Liver (tissue), 9 donors: ENCODE results near the gene TEC. TPM values are rescaled to one million over a fixed set of nuclear protein-coding genes. Genes with fewer than 3 reads are reported as not detected.
A peak's percentile ranks its signal among the peaks of the same experiment; 100 is the strongest.

Experiments used
- DNase-seq: peaks from one replicate; pipeline ENCODE4 v3.0.0-alpha.2; 2017; ENCODE audit warnings: low spot score
- H3K27ac ChIP-seq, 2 donors: one replicate each; pipeline ENCODE4 v1.7.0; 2013; ENCODE audit warnings: inconsistent platforms in 2 of 2, low read length in 2 of 2, control low read depth in 1 of 2, low read depth in 1 of 2, mild to moderate bottlenecking in 1 of 2
- H3K27me3 ChIP-seq, 4 donors: one replicate each; pipeline versions ENCODE4 v1.6.1 to v1.7.0; 2013; ENCODE audit warnings: low read length in 3 of 4, inconsistent platforms in 1 of 4, mild to moderate bottlenecking in 1 of 4, moderate library complexity in 1 of 4; ENCODE audit not compliant: control insufficient read depth in 4 of 4, insufficient read depth in 4 of 4
- H3K36me3 ChIP-seq, 4 donors: one replicate each; pipeline versions ENCODE4 v1.6.1 to v1.7.0; 2013; ENCODE audit warnings: low read length in 3 of 4, mild to moderate bottlenecking in 3 of 4, low read depth in 1 of 4, moderate library complexity in 1 of 4; ENCODE audit not compliant: control insufficient read depth in 4 of 4, insufficient read depth in 3 of 4
- H3K4me1 ChIP-seq, 4 donors: one replicate each; pipeline versions ENCODE4 v1.6.1 to v1.7.0; 2013; ENCODE audit warnings: low read length in 3 of 4, mild to moderate bottlenecking in 3 of 4, moderate library complexity in 1 of 4; ENCODE audit not compliant: control insufficient read depth in 4 of 4, insufficient read depth in 4 of 4
- H3K4me3 ChIP-seq, 3 donors: one replicate each; pipeline versions ENCODE4 v1.6.1 to v1.7.0; 2013; ENCODE audit warnings: low read length in 3 of 3, control low read depth in 1 of 3, low read depth in 1 of 3, mild to moderate bottlenecking in 1 of 3
- H3K9ac ChIP-seq, 2 donors: one replicate each; pipeline ENCODE4 v1.7.0; 2013; ENCODE audit warnings: low read length in 2 of 2, mild to moderate bottlenecking in 2 of 2, moderate library complexity in 2 of 2, control low read depth in 1 of 2, low read depth in 1 of 2
- H3K9me3 ChIP-seq, 4 donors: one replicate each; pipeline versions ENCODE4 v1.6.1 to v1.7.0; 2013; ENCODE audit warnings: low read length in 3 of 4; ENCODE audit not compliant: control insufficient read depth in 4 of 4
- CTCF ChIP-seq: fragments of 150-350 bp; IDR thresholded peaks from 2 replicates; pipeline ENCODE4 v1.5.1; 2017; ENCODE audit warnings: improper control_type of control experiment, low read depth, low read length; ENCODE audit not compliant: missing input control
- HNF4A ChIP-seq, 2 donors: conservative IDR thresholded peaks; 2 replicates each; pipeline ENCODE4 v1.6.1; 2016; ENCODE audit warnings: antibody characterized with exemption in 2 of 2, mild to moderate bottlenecking in 2 of 2
- HNF4G ChIP-seq: IDR thresholded peaks from 2 replicates; pipeline ENCODE4 v1.6.1; 2016; ENCODE audit warnings: antibody characterized with exemption
- JUND ChIP-seq, 2 donors: IDR thresholded peaks; 2 replicates each; pipeline ENCODE4 v1.6.1; 2016; ENCODE audit warnings: antibody characterized with exemption in 2 of 2
- MAX ChIP-seq: IDR thresholded peaks from 2 replicates; pipeline ENCODE4 v1.6.1; 2016; ENCODE audit warnings: antibody characterized with exemption
- RXRA ChIP-seq, 2 donors: IDR thresholded peaks; 2 replicates each; pipeline ENCODE4 v1.6.1; 2017 to 2018; ENCODE audit warnings: antibody characterized with exemption in 2 of 2, mild to moderate bottlenecking in 1 of 2
- YY1 ChIP-seq: IDR thresholded peaks from 2 replicates; pipeline ENCODE4 v1.6.1; 2016; ENCODE audit warnings: antibody characterized with exemption, mild to moderate bottlenecking
- ZBTB33 ChIP-seq: IDR thresholded peaks from 2 replicates; pipeline ENCODE4 v1.6.1; 2016; ENCODE audit warnings: antibody characterized with exemption
- WGBS: extraction: QIAGEN DNeasy Blood & Tissue Kit; methylation state at CpG from one replicate; pipeline ENCODE4 v1.1.7; 2013; 5-methylcytosine and 5-hydroxymethylcytosine counted together
- polyA plus RNA-seq, 2 donors: library from polyadenylated mRNA; stranded (reverse) in 1 of 2; unstranded in 1 of 2; fragments of 200-250 nt in 1 of 2; fragments of >200 nt in 1 of 2; fragmentation: Nextera tagmentation in 1 of 2; extraction: Ambion mirVana in 1 of 2; gene quantifications; one replicate each; pipeline versions ENCODE4 v1.2.1 to v1.2.3, GENCODE V29; 2013 to 2015
- total RNA-seq, 2 donors: library from RNA; depleted of rRNA; stranded (reverse); fragments of >200 nt; gene quantifications; one replicate each; pipeline ENCODE4 v1.2.3, GENCODE V29; 2014
- donor health status: healthy.
- donor health status: healthy.
- donor health status: healthy.
- donor health status: healthy.
- donor health status: healthy.

Gene TEC
- total and polyA plus RNA-seq, 4 donors = 1.1 to 4.7 (median 2.0) TPM

GRCh38 chr4:48248559-48248953 is 21.1 kb downstream of the TEC start:
- H3K27me3 ChIP-seq = no peaks in the 10 kb centered on the region
- DNase-seq = no peak
- H3K9ac ChIP-seq = no peak overlapping the region
- H3K4me3 ChIP-seq = no peak overlapping the region
- peaks cover 0 to 10% (median 5%) of the 10 kb centered on the region in 4 donors for H3K4me1 ChIP-seq
- no peak overlapping the region for H3K27ac ChIP-seq
- no peak for TF ChIP-seq YY1
- TF ChIP-seq MAX = no peak
- no peak for TF ChIP-seq CTCF
- H3K9me3 ChIP-seq = no peaks in the 10 kb centered on the region
- H3K36me3 ChIP-seq = no peaks in the 10 kb centered on the region
- 92% methylated on average over 1 of the region's 1 CpG for WGBS

GRCh38 chr4:48247878-48248558 is 21.6 kb downstream of the TEC start:
- no peak for DNase-seq
- H3K27me3 ChIP-seq = no peaks in the 10 kb centered on the region
- H3K9me3 ChIP-seq = no peaks in the 10 kb centered on the region
- no peaks in the 10 kb centered on the region for H3K36me3 ChIP-seq
- peaks cover 0 to 10% (median 5%) of the 10 kb centered on the region in 4 donors for H3K4me1 ChIP-seq
- 50% methylated on average over 5 of the region's 5 CpGs for WGBS
- H3K4me3 ChIP-seq = no peak overlapping the region
- no peak overlapping the region for H3K27ac ChIP-seq
- H3K9ac ChIP-seq = no peak overlapping the region
- TF ChIP-seq HNF4A (conservative IDR thresholded peaks at IDR 0.05) = peak in 1 of 2 donors; percentile 70
- TF ChIP-seq ZBTB33 = no peak
- TF ChIP-seq JUND (IDR thresholded peaks at IDR 0.05) = no peak
- no peak for TF ChIP-seq MAX
- TF ChIP-seq RXRA (IDR thresholded peaks at IDR 0.05) = peak in 1 of 2 donors; percentile 32

GRCh38 chr4:48247142-48247877 is 22.3 kb downstream of the TEC start:
- H3K27ac ChIP-seq = no peak overlapping the region
- H3K4me1 ChIP-seq = peaks cover 0 to 10% (median 5%) of the 10 kb centered on the region in 4 donors
- no peaks in the 10 kb centered on the region for H3K27me3 ChIP-seq
- TF ChIP-seq HNF4G (no peak), JUND (IDR thresholded peaks at IDR 0.05) (peak in 1 of 2 donors; percentile 19)
- 85% methylated on average over 7 of the region's 7 CpGs for WGBS
- H3K9me3 ChIP-seq = no peaks in the 10 kb centered on the region
- H3K9ac ChIP-seq = no peak overlapping the region
- no peaks in the 10 kb centered on the region for H3K36me3 ChIP-seq
- DNase-seq = no peak
- H3K4me3 ChIP-seq = no peak overlapping the region
